Measurements from ENCODE around the gene CALML5. TPM values are rescaled to one million over a fixed set of nuclear protein-coding genes. Genes with fewer than 3 reads are reported as not detected.

CALML5 gene
- total RNA-seq, 1 experiment from 2014 or later, result not detected

DNA sequence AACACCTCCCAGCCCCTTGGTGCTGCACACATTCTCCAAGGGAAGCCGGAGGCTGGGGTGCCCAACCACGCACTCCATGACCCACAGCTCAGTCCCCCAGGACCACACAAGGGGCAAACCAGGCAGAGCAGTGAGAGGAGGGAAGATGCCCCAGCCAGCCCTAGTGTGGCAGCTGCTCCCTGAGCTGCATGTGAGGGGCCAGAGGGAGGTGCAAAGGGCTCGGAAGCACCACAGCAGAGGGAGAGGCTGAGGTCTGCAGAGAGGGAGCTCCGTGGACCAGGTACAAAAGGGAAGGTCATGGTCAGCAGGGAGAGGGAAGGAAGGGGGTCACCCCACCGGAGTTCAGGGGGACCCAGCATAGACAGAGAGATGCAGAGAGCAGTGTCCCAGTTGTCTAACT lies 1.5 kb upstream of the CALML5 start:
- no peak for DNase-seq (ENCODE audit: low read depth)

DNA sequence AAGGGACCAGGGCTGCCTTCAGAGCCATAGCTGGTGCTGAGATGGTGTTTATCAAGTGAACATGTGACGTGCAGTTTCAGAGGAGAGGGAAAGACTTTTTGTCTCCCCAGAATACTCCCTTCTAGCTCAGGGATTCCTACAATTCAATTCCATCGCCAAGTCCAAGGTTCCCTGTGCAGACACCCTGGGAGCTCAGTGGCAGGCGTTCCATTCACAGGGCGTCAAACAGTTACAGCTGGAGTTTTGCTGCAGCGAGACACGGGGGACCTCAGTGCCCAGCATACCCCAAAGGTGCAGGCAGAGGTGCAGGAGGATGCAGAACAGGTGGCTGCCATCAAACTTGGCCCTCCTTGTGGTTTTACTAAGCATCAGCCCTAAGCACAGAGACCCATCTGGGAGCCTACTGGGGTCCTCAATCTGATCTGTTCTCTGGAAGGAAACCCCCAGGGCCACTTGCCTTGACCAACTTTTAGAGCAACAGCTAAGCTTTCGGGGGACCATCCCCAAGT lies 846 bp upstream of the CALML5 start:
- DNase-seq (ENCODE audit: low read depth), result no peak

DNA sequence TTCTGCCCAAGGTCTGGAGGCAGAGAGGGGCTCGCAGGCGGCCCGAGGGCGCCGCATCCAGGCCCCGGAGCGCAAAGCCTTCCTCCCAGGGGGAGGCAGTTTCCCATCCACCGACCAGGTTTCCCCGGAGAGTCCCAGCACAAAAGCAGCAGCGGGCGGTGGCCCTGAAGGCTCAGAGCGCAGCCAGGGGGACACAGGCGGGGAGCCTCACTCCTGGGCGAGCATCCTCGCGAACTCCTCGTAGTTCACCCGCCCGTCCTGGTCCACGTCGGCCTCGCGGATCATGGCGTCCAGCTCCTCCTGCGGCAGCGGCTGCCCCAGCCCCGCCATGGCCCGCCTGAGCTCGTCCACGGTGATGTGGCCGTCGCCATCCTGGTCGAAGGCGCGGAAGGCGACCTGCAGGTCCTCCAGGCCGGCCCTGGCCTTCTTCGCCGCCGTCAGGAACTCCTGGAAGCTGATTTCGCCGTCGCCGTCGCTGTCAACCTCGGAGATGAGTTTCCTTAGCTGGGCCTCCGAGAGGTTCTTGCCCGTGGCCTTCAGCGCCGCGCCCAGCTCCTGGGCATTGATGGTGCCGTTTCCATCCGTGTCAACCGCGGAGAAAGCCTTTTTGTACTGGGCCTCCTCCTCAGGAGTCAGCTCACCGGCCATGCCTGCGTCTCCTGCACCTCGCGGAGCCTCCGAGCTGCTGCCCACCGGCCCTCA lies 428 bp downstream of the CALML5 start:
- DNase-seq (ENCODE audit: low read depth), result no peak

DNA sequence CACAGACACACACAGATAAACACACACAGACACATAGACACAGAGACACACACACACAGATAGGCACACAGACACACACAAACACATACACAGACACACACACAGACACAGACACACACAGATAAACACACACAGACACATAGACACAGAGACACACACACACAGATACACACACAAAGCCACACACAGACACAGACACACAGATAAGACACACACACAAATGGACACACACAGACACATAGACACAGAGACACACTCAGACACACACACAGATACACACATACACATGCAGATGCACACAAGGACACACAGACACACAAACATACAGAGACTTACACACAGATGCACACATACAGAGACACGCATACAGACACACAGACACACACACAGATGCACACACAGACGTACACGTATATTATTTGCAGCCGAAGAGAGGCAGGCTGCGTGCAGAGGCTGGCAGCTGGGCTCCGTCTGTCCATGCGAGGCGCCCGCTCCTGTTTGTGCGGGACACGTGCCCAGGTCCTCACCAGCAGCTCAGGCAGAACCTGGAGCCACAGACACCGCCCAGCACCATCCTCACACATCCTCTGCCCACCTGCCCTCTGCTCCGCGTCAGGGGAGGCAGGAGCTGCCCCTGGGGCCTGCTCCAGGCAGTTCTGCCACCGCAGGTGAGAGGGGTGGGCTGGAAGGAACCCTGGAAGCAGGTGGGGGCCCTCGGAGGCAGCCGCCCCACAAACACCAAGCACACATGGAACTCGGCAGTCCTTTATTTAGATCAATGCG lies 1.2 kb downstream of the CALML5 start:
- DNase-seq (ENCODE audit: low read depth), result no peak

DNA sequence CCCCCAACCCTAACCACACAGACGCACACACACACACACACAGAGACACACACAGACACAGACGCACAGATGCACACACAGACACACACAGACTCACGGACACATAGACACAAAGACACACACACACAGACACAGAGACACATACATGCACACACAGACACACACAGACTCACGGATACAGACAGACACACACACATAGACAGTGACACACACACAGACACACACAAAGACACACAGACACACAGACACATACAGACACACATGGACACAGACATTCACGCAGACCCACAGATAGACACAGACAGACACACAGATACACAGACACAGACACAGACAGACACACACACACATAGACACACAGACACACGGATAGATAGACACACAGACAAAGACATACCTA lies 2.1 kb downstream of the CALML5 start:
- DNase-seq (ENCODE audit: low read depth), result no peak

DNA sequence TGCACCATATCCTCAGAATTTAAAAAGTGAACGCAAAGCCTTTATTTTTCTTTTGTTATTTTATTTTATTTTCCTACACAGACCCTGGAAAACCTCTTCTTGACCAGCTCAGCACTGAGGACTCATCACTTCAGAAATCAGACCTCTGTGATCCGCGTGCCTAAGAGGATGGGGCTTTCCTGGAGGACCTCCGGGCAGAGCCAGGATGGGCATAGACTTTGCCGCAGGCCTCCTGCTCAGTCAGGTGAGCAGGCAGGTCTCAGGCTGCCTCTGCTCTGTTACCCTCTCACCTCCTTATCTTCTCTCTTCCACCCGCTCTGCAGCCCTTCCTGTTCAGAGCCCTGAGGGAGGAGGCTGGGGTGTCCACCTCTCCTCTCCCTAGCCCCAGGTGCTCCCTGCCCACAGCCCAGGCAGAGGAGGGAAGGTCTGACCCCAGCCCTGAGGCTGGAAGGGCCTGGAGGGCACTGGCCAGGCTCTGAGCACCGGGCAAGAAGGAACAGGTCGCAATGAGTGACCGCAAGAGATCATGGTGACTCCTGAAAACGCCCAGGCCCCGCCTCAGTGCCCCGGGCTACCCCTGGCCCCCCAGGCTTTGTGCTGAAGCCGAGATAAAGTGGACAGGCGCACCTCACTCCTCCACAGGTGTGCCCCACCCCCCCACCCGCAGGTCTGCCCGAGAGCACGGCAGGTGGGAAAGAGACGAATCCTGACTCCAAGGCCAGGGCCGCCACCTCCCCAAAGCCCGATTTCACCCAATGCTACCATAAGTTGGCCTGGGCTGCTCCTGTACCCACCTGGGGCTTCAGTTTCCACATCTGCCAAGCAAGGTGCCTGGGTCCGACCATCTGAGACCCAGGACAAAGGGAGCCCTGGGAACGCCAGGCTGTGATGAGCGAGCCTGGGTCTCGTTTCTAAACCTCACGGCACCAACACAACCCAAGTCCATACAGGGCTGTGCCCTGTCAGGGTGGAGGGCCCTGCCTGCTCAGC lies 2.8 kb downstream of the CALML5 start:
- DNase-seq (ENCODE audit: low read depth), result no peak

DNA sequence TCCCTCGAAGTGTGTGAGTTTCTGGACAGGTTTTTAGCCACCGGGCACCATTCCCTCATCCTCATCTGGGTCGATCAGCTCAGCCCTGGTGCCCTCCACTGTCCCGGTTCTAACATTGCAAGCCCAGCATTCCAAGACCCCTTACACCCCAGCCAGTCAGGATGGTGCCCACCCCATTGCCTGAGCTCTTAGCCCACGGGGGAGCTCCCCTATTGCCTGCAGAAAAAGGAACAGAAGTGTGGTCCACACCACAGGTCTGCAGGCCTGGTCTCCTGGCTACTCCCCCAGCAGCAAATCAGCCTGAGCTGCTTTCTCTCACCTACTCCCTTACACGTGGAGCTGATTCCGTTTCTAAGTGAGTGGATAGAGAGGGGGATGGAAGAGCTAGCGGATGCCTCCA lies 4.8 kb downstream of the CALML5 start:
- no peak for DNase-seq (ENCODE audit: low read depth)

DNA sequence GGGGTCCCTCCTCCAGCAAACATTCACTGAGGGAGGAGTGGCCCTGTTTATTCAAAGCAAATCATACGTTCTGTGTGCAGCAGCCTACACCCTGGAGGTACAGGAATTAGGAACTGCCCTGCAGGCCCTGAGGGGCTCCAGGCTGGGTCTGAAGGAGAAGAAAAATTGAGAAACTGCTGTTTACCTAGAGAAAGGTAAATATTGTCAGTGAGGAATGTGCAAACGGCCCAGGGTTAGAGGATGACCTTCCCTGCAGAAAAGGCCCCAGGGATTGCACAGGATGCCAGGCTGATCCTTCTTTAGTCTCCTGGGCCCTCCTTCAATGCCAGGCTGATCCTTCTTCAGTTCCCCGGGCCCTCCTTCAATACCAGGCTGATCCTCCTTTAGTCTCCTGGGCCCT lies 5.7 kb downstream of the CALML5 start:
- no peak for DNase-seq (ENCODE audit: low read depth)

DNA sequence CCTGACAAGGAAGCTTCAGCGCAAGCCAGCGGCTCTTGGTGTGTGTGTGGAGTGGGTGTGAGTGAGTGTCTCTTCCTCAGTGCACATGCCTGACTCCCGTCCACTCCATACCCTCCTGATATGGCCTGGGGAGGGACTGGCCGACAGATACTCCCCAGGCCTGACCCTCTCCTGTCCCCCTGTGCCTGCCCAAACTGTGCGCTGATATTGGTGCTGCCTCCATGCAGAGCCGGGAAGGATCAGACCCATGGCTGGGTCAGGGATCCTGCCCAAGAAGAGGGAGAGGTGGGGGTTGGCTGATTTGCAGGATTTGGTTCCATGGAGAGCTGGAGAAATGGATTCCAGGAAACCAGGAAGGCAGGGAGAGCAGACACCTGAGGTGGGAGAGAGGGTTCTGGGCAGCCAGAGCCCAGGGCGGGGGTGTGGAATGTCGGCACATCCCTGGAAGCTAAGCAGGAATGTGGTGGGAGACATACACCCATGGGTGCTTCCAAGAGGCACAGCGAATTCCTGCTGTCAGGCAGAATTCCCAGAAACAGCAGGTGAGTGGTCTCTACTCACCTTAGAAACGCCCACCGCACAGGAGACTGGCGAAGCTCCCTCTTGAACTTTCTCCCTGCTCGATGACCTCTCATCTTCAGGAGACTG lies 6.3 kb downstream of the CALML5 start:
- DNase-seq (ENCODE audit: low read depth), result no peak

DNA sequence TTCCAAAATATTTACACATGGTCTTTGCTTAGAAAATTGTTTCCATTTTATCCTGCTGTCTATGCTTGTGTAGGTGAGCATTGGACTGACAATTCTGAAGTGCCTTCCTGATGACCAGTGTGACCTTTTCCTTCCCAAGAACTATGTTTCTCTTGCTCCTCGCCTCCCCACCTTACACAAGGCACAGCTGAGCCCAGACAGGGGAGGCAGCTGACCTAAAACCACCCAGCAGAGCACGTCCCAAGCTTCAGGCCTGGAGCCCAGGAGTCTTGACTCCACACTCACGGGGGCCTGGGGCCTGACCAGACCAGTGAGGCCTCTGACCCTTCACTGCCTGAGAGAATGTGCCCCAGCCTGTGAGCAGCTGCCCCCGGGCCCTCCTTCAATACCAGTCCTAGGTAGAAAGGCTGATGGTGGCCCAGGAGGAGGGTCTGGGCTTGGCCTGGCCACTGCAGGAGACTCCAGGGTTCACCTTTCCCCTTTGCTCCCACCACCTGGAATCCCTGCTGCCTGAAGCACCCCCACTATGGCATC lies 7.0 kb downstream of the CALML5 start:
- DNase-seq (ENCODE audit: low read depth), result no peak

DNA sequence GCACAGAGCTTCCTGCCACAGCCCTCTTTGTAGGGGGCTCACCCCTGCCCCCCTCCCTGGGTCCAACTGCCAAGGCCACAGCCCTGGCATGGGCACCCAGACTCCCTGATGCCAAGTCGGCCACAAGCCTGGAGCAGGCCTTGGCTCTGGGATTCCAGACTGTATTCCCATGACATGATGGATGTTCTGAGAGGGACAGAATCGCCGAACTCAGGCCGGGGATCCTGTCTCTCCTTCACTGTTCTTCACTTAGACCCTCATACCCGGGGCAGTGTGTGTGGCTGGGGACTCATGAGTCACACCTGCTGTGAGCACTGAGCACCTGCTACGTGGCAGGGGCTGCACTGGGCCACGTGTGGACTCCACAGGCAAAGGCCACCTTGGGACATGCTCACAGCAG lies 7.9 kb downstream of the CALML5 start:
- no peak for DNase-seq (ENCODE audit: low read depth)

DNA sequence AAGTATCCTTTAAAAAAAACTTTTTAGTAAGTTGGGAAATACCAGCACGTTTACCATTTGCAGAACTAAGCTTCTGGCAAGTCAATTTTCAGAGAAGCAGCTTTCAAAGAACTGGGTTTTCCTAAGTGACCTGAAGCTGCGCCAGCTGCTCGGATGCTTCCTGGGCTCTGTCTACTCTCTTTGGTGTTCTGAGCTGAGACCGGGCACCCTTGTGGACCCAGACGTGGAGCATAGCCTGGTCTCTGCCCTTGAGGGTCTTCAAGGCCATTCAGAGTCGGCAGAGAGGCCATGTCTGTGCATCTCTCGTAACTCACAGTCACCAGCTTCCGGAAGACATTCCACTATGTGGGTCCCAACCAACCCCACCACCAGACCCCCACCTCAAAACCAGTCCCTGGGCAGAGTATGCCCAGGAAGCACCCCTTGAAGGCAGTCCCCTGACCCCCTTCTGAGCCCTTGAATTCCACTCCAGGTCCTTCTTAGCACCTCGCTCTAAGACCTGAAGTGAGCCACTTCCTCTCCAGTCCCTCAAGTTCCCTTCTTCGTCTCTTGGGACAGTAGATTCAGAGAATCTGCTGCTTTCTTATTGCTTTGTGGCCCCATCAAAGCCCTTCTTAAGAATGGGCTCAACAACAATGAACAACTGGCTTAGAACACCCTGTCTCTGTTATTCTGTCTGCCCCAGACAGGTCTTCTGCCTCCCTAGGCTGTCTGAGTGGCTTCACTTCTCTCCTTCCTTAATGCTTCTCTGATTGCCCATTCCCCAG lies 8.5 kb downstream of the CALML5 start:
- DNase-seq (ENCODE audit: low read depth), result no peak

DNA sequence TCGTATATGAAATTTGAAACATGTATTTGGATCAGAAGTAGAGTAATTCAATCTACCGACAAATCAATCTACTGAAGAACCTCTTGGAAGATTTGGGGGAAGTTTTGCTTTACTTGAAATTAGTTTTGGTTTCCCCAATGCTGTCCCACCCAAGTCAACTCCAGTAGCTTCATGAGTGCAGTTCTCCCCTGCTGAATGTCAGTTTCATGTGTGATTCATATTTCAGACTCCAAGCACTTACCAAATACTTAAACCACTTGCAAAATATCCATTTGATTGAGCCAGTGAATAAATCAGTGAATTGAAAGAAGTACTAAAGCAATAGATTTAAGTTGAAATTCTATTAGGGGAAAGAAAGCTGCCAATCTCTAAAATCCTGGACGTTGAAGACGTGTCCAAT lies 9.3 kb downstream of the CALML5 start:
- DNase-seq (ENCODE audit: low read depth), result no peak

DNA sequence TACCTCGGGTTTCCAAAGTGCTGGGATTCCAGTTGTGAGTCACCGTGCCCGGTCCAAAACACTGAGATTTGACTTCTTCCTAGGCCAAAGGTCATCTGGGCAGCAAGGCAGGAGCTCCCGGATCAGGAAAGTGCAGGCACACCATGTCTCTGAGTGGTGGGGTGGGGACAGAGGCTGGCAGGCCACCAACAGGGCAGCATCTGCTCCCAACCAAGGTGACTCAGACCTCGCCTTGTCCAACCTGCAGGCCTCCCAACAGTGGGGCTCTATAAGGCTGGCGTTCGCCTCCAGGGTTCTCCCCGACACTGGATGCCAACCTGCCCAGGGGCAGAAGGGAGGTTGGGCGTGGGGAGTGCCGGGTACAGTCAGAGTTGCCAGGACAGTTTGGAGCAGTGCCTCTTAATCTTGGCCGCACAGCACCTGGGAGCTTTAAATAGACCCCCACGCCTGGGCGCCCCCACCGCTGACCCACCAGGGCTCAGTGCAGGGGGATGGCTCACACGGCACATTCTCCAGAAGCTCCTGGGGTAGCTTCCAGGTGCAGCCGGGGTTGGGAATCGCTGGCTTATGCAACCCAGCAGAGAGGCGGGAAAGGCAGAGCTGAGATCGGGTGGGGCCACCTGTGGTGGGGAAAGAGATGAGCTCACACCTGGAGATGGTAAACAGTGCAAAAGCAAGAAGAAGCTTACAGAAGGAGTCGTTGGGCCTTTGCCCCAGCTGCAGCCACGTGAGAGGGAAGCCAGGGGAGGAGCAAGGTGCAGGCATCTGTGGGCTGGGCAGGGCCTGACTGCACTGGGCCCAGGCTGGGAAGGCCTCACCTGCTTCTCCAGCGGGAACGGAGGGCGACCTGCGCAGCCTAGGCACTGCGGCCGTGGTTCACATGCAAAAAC lies 10.9 kb downstream of the CALML5 start:
- no peak for DNase-seq (ENCODE audit: low read depth)

DNA sequence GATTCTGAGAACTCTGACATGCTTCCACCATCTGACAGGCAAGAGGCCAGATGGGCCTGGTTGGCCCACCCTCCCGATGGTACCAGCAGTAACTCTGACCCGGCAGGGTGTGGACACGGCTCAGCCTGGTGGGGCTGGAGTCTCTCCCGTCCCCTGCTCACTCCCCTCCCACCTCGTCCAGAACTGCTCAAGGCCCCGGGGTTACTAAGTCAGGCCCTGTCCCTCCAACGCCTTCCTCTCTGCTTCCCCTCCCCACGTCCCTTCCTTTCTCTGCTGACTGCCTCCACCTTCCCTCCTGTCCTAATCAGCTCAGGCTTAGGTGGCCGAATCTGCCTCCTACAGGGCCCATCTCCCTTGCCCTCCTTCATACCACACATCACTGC lies 12.5 kb downstream of the CALML5 start:
- no peak for DNase-seq (ENCODE audit: low read depth)

DNA sequence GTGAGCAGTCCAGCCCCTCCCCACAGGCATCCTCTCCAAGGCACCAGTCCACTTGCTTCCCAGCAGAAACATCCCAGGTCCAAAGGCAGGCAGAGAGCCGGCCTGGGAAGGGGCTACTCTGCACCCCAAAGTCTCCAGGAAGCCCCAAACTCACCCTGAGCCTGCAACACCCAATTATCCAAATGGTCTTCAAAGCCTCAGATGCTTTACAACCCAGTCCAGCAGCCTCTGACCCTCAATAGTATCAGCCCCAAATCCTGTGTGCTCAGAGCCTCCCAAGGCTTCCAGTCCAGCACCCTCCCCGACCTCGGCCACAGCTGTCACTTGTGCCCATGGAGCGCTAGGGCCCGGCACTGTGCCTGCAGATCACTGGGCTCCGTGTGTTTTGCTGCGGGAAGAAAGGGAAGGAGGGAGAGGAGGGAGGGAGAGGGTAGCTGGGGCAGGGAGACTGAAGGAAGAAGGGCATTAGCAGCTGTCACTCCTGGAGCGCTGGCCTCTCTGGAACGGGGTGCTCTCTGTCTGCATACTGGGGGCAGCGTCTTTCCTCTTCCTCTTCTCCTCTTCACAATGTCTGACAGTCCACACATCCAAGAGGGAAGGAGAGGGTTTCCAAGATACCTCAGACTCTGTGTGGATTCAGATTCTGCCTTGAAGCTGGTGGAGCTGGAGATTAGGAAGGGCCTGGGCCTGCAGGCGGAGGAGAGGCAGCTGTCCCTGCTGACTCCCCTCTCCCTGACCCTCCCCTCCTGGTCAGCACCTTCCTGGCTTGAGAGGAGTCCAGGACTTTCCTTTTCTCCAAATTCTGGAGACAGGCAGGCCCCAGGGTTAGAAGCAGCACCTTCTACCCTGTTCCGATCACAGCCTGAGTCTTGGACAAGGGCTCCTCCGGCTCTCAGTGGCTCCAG lies 13.2 kb downstream of the CALML5 start:
- DNase-seq (ENCODE audit: low read depth), result no peak

DNA sequence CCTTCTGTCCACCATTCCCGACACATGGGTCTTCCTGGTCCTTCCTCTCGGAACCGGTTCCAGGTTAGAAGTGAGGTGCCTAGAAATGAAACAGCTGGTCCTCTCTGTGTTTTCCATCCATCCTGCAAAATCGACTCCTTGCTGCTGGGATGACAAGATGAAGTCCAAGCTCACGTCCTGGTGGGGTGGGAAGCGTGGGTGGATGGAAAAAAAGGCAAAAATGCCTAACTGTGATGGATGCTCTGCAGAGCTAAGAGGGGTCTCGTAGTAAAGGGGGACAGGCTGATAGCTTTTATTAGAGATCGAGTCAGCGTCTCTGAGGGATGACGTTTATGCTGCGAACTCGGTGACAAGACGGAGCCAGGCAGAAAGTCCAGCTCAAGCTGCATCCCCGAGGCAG lies 14.1 kb downstream of the CALML5 start:
- DNase-seq (ENCODE audit: low read depth), result no peak

DNA sequence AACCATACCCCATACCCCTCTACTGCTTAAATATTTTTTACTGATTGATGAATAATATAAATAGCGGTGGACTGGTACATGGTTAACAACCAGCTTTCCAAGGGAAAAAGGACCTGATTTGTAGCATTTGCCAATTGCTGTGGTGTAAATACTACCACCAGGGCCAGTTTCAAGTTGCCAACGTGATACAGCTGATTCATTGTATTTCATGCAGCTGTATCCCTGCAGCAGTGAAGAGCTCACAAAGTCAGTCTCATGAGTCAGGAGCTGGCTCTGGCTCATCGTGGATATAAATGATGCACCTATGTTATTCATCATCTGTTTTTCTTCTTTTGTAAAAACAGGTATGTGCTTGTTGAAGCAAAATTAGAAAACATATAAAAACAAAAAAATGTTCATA lies 15.2 kb downstream of the CALML5 start:
- DNase-seq (ENCODE audit: low read depth), result peak; percentile 48

Data from RPMI7951 (cell line).